Duodenal mucosa (tissue), 2 donors: ENCODE results near the gene IL12B.

Source experiments
- H3K27ac ChIP-seq: one replicate; pipeline ENCODE4 v1.7.0; 2013; ENCODE audit warnings: low read depth, low read length
- H3K27me3 ChIP-seq, 2 donors: one replicate each; pipeline ENCODE4 v1.7.0; 2013; ENCODE audit warnings: low read length in 2 of 2, control low read depth in 1 of 2; ENCODE audit not compliant: insufficient read depth in 2 of 2, control insufficient read depth in 1 of 2
- H3K36me3 ChIP-seq, 2 donors: one replicate each; pipeline ENCODE4 v1.7.0; 2013; ENCODE audit warnings: low read length in 2 of 2, control low read depth in 1 of 2; ENCODE audit not compliant: insufficient read depth in 2 of 2, control insufficient read depth in 1 of 2
- H3K4me1 ChIP-seq, 2 donors: one replicate each; pipeline ENCODE4 v1.7.0; 2013; ENCODE audit warnings: low read length in 2 of 2, control low read depth in 1 of 2; ENCODE audit not compliant: insufficient read depth in 2 of 2, control insufficient read depth in 1 of 2
- H3K4me3 ChIP-seq, 2 donors: one replicate each; pipeline ENCODE4 v1.7.0; 2013; ENCODE audit warnings: low read length in 2 of 2, low read depth in 1 of 2
- H3K9ac ChIP-seq, 2 donors: one replicate each; pipeline ENCODE4 v1.7.0; 2013; ENCODE audit warnings: low read length in 2 of 2, low read depth in 1 of 2
- H3K9me3 ChIP-seq, 2 donors: one replicate each; pipeline ENCODE4 v1.7.0; 2013; ENCODE audit warnings: low read length in 2 of 2, control low read depth in 1 of 2; ENCODE audit not compliant: control insufficient read depth in 1 of 2

The IL12B gene

DNA sequence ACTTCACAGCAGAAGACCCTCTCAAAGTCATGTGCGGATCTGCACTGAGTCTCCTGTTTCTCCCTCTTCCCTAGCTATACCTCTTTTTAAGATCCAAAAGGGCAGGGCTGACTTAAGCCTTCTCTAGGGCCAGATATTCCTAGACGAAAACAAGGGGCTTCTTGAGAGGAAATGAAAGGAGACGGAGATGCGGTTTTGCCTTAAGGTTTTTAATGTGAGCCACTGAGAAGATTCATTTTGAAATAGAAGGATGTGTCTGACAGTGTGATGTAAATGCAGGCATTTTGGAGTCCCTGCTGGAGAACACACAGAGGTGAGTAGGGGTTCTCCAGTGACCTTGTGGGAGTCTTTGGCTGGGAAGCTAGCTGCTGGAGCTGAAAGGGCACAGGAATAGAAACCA lies 15.6 kb upstream of the IL12B start:
- Histone ChIP-seq H3K27ac (no peak overlapping the region), H3K27me3 (no peaks in the 10 kb centered on the region), H3K4me1 (no peaks in the 10 kb centered on the region), H3K4me3 (no peak overlapping the region), H3K9ac (no peak overlapping the region), H3K36me3 (no peaks in the 10 kb centered on the region), H3K9me3 (peaks cover 0 to 4% of the 10 kb centered on the region in 2 donors)

DNA sequence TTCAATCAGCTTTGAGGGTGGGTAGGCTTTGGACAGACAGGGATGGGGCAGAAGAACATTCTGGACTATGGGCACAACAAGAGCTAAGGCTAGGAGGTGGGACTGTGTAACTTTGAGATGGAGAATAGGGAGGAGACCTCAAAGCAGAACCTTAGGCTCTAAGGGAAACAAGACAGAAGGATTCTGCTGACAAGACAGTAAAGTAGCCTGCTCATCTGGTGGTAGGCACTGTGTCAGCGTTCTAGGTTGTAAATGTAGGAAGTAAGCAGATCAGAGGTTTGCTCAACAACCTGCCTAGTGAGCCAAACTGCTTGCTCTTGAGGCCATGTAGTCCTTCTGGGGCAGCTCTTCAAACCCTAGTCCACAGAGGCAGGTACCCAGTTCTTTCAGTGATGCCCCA lies 15.0 kb upstream of the IL12B start:
- H3K36me3 ChIP-seq: no peaks in the 10 kb centered on the region
- no peak overlapping the region for H3K4me3 ChIP-seq
- H3K27ac ChIP-seq: no peak overlapping the region
- H3K9ac ChIP-seq: no peak overlapping the region
- H3K27me3 ChIP-seq: no peaks in the 10 kb centered on the region
- H3K4me1 ChIP-seq: no peaks in the 10 kb centered on the region
- H3K9me3 ChIP-seq: peaks cover 0 to 4% of the 10 kb centered on the region in 2 donors

- H3K9me3 ChIP-seq: peaks cover 0 to 4% of the 10 kb centered on the region in 2 donors
Measured at GRCh38 chr5:159343295-159344094, 13.2 kb upstream of the IL12B start.

GRCh38 chr5:159342840-159343239 lies 12.6 kb upstream of the IL12B start:
- H3K9ac ChIP-seq: no peak overlapping the region
- H3K27ac ChIP-seq: no peak overlapping the region
- no peak overlapping the region for H3K4me3 ChIP-seq
- peaks cover 0 to 4% of the 10 kb centered on the region in 2 donors for H3K9me3 ChIP-seq
- H3K4me1 ChIP-seq: no peaks in the 10 kb centered on the region
- H3K36me3 ChIP-seq: no peaks in the 10 kb centered on the region
- H3K27me3 ChIP-seq: no peaks in the 10 kb centered on the region

More at GRCh38 chr5:159343295-159344094, 13.2 kb upstream of the IL12B start:
- H3K27ac ChIP-seq: no peak overlapping the region
- H3K27me3 ChIP-seq: no peaks in the 10 kb centered on the region
- H3K9ac ChIP-seq: no peak overlapping the region
- no peak overlapping the region for H3K4me3 ChIP-seq
- H3K36me3 ChIP-seq: no peaks in the 10 kb centered on the region
- H3K4me1 ChIP-seq: no peaks in the 10 kb centered on the region

- H3K4me3 ChIP-seq: no peak overlapping the region
- H3K9me3 ChIP-seq: peaks cover 0 to 4% of the 10 kb centered on the region in 2 donors
- H3K9ac ChIP-seq: no peak overlapping the region
- no peaks in the 10 kb centered on the region for H3K27me3 ChIP-seq
- H3K4me1 ChIP-seq: no peaks in the 10 kb centered on the region
- no peaks in the 10 kb centered on the region for H3K36me3 ChIP-seq
- H3K27ac ChIP-seq: no peak overlapping the region
Measured at GRCh38 chr5:159341906-159342310, 11.6 kb upstream of the IL12B start.

GRCh38 chr5:159341145-159341544 lies 10.9 kb upstream of the IL12B start:
- Histone ChIP-seq H3K4me1 (no peaks in the 10 kb centered on the region), H3K27ac (no peak overlapping the region), H3K36me3 (no peaks in the 10 kb centered on the region), H3K27me3 (no peaks in the 10 kb centered on the region), H3K9me3 (peaks cover 0 to 4% of the 10 kb centered on the region in 2 donors), H3K9ac (no peak overlapping the region), H3K4me3 (no peak overlapping the region)

DNA sequence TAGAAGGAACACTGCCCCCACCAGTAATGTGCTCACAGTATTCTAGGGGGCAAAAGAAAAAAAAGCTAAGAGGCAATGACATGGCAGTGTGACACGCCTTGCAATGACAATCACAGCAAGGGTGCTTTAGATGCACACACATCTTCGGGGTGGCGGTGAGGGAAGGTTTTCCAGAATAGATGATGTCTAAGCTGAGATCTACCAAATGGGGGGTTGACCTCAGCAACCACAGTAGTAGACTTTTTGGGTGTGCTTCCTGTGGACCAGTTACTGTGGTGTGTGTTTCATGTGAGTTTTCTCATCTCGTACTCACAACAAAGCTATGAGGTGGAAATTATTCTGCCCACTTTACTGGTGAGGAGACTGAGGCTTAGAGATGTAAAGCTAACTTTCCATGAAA lies 10.2 kb upstream of the IL12B start:
- H3K9ac ChIP-seq: no peak overlapping the region
- peaks cover 0 to 4% of the 10 kb centered on the region in 2 donors for H3K9me3 ChIP-seq
- no peaks in the 10 kb centered on the region for H3K36me3 ChIP-seq
- H3K4me3 ChIP-seq: no peak overlapping the region
- H3K27ac ChIP-seq: no peak overlapping the region
- no peaks in the 10 kb centered on the region for H3K4me1 ChIP-seq
- no peaks in the 10 kb centered on the region for H3K27me3 ChIP-seq

DNA sequence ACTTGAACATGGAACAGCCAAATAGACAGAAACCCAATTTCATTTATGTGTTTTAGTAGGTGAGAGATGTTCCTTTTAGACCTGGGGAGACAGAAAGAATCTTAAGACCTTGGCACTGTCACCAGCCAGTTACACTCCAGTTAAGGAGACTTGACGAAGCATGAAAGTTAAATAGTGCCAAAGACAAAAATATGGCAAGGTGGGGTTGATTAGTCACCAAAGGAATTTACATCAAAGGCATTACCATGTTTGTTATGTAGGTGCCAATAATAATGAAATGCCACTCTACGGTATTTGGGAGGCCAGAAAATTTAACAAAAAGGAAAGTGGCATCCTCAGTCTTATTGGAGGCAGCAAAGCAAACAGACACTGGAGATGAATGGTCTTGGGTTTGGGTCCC lies 9.2 kb upstream of the IL12B start:
- Histone ChIP-seq H3K4me1 (no peaks in the 10 kb centered on the region), H3K27me3 (no peaks in the 10 kb centered on the region), H3K27ac (no peak overlapping the region), H3K9me3 (peaks cover 0 to 4% of the 10 kb centered on the region in 2 donors), H3K9ac (no peak overlapping the region), H3K36me3 (no peaks in the 10 kb centered on the region), H3K4me3 (no peak overlapping the region)

DNA sequence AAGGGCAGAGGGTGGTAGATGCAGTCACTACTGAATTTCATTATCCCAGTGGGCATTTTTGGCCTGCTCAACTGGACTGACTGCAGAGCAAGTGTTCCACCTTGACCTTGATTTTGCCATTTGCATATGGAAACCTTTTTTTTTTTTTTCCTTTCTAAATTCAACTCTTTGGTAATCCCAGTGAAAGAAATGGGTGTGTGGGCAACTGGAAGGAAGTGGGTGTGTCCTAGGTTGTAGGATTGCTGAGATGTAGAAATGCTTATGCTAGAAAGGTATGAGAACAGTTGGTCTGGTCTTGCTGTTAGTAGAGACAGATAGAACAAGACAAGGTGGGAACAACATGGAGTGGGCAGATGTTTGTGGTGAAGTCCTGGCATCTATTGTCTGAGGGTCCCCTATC lies 7.8 kb upstream of the IL12B start:
- H3K4me1 ChIP-seq: no peaks in the 10 kb centered on the region
- no peaks in the 10 kb centered on the region for H3K9me3 ChIP-seq
- H3K9ac ChIP-seq: no peak overlapping the region
- no peaks in the 10 kb centered on the region for H3K36me3 ChIP-seq
- H3K4me3 ChIP-seq: no peak overlapping the region
- no peaks in the 10 kb centered on the region for H3K27me3 ChIP-seq
- no peak overlapping the region for H3K27ac ChIP-seq

DNA sequence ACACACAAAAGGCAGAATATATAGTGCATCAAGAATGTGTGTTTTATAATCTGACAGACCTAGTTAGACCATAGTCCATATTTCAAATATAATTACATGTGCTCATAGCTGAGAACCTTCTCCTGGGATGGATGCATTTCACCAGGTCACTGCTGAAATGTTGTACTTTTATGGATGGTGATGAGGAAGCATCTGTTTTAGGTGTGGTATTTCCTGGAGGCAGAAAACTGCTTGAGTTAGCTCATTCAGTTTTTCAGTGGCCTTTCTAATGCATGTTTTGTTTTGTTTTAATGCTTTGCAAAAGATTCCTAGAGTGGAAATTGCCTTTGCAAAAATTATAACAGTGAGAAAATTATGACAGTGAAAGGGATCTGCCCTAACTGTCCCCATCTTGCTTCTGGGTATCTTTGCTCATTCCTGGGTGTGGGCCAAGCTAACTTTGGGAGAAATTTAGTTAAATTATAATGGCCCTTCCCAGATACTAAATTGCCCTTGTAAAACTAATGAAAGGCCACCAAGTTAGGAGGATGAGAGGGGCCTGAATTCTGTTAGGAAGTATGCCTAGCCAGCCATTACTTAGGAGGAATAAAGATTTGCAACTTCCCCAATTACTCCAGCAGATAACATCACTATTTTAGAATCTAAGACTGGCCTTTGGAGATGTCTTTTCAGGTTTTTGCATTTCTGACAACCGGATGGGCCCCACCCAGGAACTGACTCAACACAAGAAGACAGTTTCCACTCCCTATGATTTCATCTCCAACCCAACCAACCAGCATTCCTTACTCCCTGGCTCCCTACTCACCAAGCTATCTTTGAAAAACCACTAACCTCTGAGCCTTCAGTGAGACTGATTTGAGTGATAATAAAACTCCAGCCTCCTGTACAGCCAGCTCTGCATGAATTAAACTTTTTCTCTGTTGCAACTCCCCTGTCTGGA lies 7.0 kb upstream of the IL12B start:
- H3K4me3 ChIP-seq: no peak overlapping the region
- H3K9me3 ChIP-seq: no peaks in the 10 kb centered on the region

More for the DNA sequence above, 7.0 kb upstream of the IL12B start:
- Histone ChIP-seq H3K36me3 (no peaks in the 10 kb centered on the region), H3K4me1 (no peaks in the 10 kb centered on the region), H3K27ac (no peak overlapping the region), H3K9ac (no peak overlapping the region), H3K27me3 (no peaks in the 10 kb centered on the region)
